Stimulated activated CD4-positive, alpha-beta T cell treated with anti-CD3 and anti-CD28 coated beads, TNF-alpha, amount 100 ng/mL, for 24 hours (primary cell): Measurements from ENCODE around the gene PARL.

Experiments used
- DNase-seq, 3 experiments: peaks; one replicate each; pipeline ENCODE4 v3.0.0-alpha.2; 2020; ENCODE audit warnings: low read depth in 3 of 3

The PARL gene, protein sequence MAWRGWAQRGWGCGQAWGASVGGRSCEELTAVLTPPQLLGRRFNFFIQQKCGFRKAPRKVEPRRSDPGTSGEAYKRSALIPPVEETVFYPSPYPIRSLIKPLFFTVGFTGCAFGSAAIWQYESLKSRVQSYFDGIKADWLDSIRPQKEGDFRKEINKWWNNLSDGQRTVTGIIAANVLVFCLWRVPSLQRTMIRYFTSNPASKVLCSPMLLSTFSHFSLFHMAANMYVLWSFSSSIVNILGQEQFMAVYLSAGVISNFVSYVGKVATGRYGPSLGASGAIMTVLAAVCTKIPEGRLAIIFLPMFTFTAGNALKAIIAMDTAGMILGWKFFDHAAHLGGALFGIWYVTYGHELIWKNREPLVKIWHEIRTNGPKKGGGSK

GRCh38 chr3:183884427-183885296 is at the start of gene PARL:
Gene PARL (minus strand): TSS chr3:183884880. CDS start chr3:183884846, 34 bp downstream.
- peak; percentile 94 to 96 (median 95) for DNase-seq

- no peak for DNase-seq
These were observed 48.5 kb upstream of the PARL start for GRCh38 chr3:183933160-183933559.

DNA sequence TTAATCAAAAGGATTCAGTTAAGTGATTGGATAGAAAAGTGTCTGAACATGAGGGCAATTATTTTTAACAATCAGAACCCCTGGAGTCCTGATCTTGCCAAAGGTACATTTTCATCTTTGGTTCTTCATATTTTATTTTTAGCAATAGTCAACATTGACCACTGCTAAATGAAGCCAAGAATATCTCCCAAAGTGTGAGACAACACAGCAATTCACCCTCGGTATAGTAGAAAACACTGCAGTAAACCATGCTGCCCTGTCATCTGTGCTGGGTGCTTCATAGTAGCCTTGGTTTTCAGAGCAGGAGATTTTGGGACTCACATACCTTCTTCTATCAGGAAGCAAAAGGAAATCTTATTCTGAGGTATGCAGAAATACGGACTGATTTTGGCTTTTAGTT is 47.2 kb upstream of the PARL start:
- no peak for DNase-seq

DNA sequence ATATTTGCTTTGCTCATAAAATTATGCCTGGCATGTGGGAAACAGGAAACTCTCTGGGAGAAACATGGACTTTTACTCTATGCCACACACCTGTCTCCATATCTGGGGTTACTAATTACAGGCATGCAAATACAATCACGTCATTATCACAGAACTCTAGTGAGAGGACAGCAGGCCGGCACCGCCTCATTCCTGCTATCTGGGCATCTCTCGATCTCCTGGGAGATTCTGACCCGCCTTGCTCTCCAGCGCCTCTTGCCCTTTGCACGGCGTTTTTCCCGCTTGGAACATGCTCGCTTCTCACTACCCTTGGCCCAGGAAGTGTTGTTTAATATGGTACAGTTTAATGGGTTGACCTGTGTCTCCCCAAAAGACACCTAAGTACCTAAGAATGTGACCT is 45.4 kb upstream of the PARL start:
- no peak for DNase-seq

- no peak for DNase-seq
These were observed 42.4 kb upstream of the PARL start for GRCh38 chr3:183927059-183927458.

GRCh38 chr3:183924956-183925355 is 40.3 kb upstream of the PARL start:
- DNase-seq = no peak

GRCh38 chr3:183924543-183924942 is 39.9 kb upstream of the PARL start:
- DNase-seq = no peak

DNA sequence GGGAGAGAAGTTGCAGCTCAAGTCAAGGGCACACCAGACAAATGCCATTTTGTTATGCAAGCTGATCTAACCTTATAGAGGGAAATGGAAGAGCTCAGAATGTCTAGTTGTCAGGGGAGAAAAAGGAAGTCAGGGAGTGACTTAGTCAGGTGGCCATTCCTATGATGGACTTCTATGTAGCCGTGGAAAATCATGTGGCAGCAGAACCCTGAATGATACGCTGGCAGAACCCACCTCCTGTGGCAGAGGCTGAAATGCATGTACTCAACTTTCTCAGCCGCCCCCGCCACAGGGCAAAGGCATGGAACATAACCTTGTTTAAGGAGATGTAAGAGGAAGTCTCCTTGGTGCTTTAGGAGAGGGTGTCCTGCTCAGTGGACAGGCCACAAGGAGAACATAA is 37.7 kb upstream of the PARL start:
- no peak for DNase-seq

DNA sequence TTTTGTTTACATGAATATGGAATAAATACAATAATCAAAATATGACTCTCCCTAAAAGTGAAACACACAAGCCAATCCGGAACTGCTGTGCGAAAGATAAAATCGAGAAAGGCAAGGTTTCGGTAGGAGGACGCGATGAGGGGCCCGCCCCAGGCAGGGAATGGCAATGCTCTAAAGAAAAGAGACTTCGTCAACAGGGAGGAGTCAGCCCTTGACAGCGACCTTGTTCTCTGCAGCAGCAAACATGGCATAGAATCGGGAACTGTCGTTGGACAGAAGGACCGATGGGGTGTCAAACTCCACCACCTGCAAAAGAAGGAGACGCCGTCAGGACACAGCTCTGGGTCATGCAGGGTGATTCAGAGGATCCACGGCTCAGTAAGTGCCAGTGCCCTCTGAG is 36.4 kb upstream of the PARL start:
- no peak for DNase-seq

DNA sequence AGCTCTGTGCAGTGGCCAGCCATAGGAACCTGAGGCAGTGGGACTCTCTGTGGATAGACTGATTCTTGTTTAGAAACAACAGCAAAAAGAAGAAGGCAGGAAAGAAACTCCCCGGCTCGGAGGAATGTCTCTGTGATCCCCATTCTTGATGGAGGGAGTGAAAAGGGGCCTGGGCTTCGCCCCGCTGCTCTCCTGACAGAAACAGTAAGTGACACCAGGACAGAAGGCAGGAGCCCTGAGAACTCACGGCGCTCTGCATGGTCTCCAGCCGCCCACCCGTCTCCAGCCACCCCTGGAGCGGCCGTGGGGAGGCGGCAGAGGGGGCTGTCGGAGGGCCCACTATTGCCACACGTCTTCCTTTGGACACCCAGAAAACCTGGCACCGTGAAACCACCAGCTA is 35.7 kb upstream of the PARL start:
- DNase-seq = no peak

DNA sequence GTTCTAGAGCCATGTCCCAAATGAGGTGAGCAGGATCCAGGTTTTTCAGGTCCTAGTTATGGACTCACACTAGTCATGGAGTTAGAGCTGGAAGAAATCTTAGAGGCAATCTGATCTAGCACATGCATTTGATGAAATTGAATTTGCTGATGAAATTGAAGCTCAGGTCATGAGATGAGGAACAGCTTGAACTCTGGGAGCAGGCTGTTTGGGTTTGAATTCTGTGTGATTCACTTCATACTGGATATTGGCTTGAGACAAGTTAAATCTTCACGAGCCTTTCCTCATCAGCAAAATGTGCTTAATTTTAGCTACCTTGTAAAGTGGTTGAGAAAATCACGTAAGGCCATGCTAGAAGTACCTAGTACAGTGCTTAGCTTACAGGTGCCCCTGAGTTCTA is 33.5 kb upstream of the PARL start:
- no peak for DNase-seq

DNA sequence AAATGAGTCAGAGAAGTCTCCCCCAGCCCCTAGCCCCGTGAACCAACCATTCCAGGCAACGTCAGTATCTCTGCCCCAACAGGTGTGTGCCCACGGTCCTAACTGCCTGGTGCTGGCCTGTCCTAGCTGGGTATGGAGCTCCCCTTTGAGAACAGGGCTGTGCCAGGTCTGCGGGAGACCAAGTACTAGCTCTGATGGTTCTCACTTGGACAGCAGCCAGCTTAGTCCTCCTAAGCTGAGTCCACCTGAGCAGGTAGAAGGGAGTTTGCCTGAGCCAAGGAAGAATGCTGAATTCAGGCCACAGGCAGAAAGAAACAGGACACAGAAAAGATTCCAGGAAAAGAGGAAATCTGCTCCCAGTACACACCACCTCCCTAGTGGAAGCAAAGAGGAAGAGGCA is 33.1 kb upstream of the PARL start:
- no peak for DNase-seq

DNA sequence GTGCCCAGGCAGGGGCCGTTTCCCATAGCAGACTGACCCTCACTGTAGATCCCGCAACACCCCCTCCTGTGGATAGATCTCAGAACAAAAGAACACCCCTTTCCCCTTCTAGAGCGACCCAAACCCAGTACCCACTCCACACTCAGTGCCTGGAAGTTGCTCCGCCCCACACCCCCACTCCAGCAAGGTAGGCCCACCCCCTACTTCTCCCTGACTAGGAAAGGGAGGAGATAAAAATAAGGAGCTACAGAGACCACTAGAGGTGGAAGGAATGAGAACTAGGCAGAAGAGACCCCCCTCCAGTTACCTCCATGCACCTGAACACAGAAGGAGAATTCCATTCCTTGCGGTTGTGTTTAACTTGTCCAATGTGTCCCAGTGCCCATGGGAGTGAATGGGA is 30.2 kb upstream of the PARL start:
- DNase-seq = no peak

DNA sequence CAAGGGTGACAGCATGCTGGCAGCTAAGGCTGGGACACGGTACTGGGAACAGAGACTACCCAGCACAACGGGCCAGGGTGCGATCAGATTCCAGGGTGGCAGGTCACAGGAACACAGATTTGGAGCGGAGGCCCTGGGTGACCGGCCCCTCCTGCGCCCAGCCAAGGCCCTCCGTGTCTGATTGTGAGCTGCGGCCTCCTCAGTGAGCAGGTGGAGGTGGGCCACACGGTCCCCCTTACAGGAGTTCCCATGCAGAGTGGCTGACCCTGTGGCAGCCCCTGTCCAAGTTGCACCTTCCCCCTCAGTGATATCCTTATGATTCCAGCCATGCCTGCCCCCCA is 28.9 kb upstream of the PARL start:
- no peak for DNase-seq

GRCh38 chr3:183912895-183913579 is 28.4 kb upstream of the PARL start:
- DNase-seq = no peak

DNA sequence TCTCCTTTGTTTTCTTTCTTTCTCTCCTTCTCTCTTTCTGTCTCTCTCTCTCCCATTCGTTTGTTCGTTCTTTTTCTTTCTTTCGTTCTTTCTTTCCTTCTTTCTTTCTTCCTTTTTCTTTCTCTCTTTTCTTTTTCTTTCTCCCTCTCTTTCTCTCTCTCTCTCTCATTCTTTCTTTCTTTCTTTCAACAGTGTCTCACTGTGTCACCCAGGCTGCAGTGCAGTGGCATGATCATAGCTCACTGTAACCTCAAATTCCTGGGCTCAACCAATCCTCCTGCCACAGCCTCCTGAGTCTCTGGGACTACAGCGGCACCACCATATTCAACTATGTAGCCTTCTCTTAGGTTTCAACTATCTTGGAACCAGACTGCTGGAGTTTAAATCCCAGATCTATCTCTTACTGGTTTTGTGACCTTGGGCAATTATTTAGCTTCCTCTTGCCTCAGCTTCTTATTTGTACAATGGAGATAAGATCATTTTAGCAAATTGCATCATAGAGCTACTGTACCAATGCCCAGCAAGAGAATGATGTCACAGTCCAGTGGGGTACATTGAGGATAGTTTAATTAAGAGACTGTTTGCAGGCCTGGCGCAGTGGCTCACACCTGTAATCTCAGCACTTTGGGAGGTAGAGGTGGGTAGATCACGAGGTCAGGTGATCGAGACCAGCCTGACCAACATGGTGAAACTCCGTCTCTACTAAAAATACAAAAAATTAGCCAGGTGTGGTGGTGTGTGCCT is 27.3 kb upstream of the PARL start:
- no peak for DNase-seq

DNA sequence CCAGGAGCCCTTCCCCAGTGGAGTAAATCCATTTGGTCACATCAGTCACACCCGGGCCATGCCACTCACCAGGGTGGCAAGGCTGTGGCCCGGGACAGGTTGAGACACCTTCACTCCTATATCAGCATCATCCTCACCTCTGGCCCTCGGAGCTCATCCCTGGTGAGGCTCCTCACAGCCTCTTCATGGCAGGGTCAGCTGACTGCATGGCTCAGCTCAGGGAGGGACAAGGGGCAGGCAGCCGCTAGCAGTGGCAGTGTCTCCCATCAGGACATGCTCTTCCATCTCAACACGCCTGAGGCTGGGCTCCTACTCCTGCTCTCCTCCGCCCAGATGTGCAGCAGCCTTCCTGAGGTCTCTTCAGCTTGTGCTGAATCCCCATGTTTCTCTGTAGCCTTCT is 26.4 kb upstream of the PARL start:
- DNase-seq = no peak

DNA sequence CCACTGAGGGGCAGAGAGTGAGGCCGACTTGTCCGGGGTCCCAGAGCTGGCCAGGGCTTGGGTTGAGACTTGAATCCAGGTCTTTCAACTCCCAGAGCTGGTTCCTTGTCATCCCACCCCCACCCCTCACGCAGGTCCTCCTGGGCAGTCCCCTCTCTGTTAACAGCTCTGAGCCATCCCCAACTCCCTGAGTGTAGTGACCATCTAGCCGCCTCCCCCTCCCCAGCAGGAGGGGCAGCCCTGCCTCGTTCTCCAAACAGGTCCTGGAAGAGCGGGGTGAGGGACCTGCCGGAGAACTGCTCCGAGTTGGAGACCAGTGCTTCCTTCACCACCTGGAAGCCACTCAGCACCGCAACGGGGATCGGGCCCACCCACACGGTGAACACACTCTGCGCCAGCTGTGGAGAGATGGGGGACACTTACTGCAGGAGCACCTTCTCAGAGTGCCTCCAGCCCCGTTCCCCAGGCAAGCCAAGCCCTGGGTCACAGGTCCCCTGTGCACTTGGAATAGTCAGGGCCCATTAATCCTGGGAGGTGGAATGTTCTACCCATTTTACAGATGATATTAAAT is 24.4 kb upstream of the PARL start:
- no peak for DNase-seq

GRCh38 chr3:183907911-183908331 is 23.2 kb upstream of the PARL start:
- DNase-seq = no peak

DNA sequence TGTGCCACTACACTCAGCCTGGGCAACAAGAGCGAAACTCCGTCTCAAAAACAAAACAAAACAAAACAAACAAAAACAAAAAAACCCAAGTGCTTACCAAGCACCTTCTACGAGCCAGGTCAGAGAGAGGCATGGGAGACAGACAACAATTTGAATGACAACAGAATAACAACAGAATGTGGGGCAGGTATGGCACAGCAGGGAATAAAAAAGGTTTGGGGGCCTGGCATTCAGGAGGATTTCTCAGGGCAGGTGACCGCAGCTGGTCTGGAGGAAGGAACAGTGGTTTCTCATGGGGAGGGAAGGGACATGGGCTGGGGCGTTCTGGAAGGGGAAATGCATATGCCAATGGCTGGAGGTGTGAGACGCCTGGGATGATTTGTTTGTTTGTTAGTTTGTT is 22.5 kb upstream of the PARL start:
- DNase-seq = no peak

GRCh38 chr3:183906234-183906921 is 21.7 kb upstream of the PARL start:
- DNase-seq = no peak
